Measurements from ENCODE around the gene NAPB. TPM values are rescaled to one million over a fixed set of nuclear protein-coding genes. Genes with fewer than 3 reads are reported as not detected.

The NAPB gene
- polyA plus RNA-seq, 1 donor from 2014 or later = 133 TPM

GRCh38 chr20:23343590-23343989 lies 77.7 kb downstream of the NAPB start:
- Histone ChIP-seq H3K9me3 (ENCODE audit: low read length) (no peaks in the 10 kb centered on the region), H3K27me3 (ENCODE audit: insufficient read depth, low read depth, low read length) (no peaks in the 10 kb centered on the region), H3K36me3 (ENCODE audit: insufficient read depth, low read length) (no peaks in the 10 kb centered on the region), H4K20me1 (ENCODE audit: insufficient read depth) (no peaks in the 10 kb centered on the region), H3F3A (ENCODE audit: insufficient read depth, low read length, poor library complexity, severe bottlenecking) (no peaks in the 10 kb centered on the region), H3K4me2 (ENCODE audit: low read length) (no peak overlapping the region), H3K4me3 (ENCODE audit: low read length) (no peak overlapping the region), H3K79me2 (replicated peaks; ENCODE audit: insufficient read depth, low read length) (no peaks in the 10 kb centered on the region), H3K9me2 (ENCODE audit: insufficient read depth, low read length) (no peaks in the 10 kb centered on the region), H3K27ac (ENCODE audit: low read length) (no peak overlapping the region), H2AFZ (ENCODE audit: low read depth, low read length) (no peak overlapping the region), H3K9ac (ENCODE audit: low read length) (no peak overlapping the region)
- TF ChIP-seq EP300 (conservative IDR thresholded peaks at IDR 0.05; ENCODE audit: poor library complexity, severe bottlenecking) (no peak), EZH2 (IDR thresholded peaks at IDR 0.05; ENCODE audit: borderline replicate concordance, insufficient read depth, low read length, poor library complexity, severe bottlenecking) (no peak), MXI1 (conservative IDR thresholded peaks at IDR 0.05; ENCODE audit: poor library complexity, severe bottlenecking) (no peak), POLR2AphosphoS5 (IDR thresholded peaks at IDR 0.05) (no peak), TAF1 (IDR thresholded peaks at IDR 0.05; ENCODE audit: low read depth) (no peak)

DNA sequence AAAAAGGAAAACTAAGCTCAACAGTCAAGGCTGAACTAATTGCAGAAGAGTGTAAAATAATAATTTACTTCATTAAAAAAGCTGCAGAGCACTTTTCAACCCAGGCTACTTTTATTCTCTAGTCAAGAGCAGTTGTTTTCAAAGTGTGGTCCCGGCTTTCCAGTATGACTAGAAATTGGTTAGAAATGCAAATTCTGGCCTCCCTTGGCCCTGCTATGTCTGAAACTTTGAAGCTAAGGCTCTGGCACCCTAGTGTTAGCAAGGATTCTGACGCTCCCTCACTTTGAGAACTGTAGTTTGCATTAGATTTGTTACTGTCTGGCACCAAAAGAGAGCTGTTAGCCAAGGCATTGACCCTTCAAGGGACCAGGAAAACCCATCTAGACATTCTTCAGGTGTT lies 80.2 kb downstream of the NAPB start:
- Histone ChIP-seq H4K20me1 (ENCODE audit: insufficient read depth) (no peaks in the 10 kb centered on the region), H3K36me3 (ENCODE audit: insufficient read depth, low read length) (no peaks in the 10 kb centered on the region), H3K27me3 (ENCODE audit: insufficient read depth, low read depth, low read length) (no peaks in the 10 kb centered on the region), H3K9me2 (ENCODE audit: insufficient read depth, low read length) (no peaks in the 10 kb centered on the region), H3K9ac (ENCODE audit: low read length) (no peak overlapping the region), H3K4me2 (ENCODE audit: low read length) (no peak overlapping the region), H3K4me3 (ENCODE audit: low read length) (no peak overlapping the region), H3K79me2 (replicated peaks; ENCODE audit: insufficient read depth, low read length) (no peaks in the 10 kb centered on the region), H3K27ac (ENCODE audit: low read length) (no peak overlapping the region), H3F3A (ENCODE audit: insufficient read depth, low read length, poor library complexity, severe bottlenecking) (no peaks in the 10 kb centered on the region), H3K9me3 (ENCODE audit: low read length) (no peaks in the 10 kb centered on the region), H2AFZ (ENCODE audit: low read depth, low read length) (no peak overlapping the region)
- no peak for TF ChIP-seq RAD21 (conservative IDR thresholded peaks at IDR 0.05)
- no peak for TF ChIP-seq EP300 (conservative IDR thresholded peaks at IDR 0.05; ENCODE audit: poor library complexity, severe bottlenecking)
- TF ChIP-seq CTCF (IDR thresholded peaks at IDR 0.05; ENCODE audit: poor library complexity, severe bottlenecking) = no peak
- no peak for TF ChIP-seq MXI1 (conservative IDR thresholded peaks at IDR 0.05; ENCODE audit: poor library complexity, severe bottlenecking)
- TF ChIP-seq SMC3 (conservative IDR thresholded peaks at IDR 0.05; ENCODE audit: poor library complexity) = no peak
- TF ChIP-seq EZH2 (IDR thresholded peaks at IDR 0.05; ENCODE audit: borderline replicate concordance, insufficient read depth, low read length, poor library complexity, severe bottlenecking) = no peak
- TF ChIP-seq, protein P1, sequence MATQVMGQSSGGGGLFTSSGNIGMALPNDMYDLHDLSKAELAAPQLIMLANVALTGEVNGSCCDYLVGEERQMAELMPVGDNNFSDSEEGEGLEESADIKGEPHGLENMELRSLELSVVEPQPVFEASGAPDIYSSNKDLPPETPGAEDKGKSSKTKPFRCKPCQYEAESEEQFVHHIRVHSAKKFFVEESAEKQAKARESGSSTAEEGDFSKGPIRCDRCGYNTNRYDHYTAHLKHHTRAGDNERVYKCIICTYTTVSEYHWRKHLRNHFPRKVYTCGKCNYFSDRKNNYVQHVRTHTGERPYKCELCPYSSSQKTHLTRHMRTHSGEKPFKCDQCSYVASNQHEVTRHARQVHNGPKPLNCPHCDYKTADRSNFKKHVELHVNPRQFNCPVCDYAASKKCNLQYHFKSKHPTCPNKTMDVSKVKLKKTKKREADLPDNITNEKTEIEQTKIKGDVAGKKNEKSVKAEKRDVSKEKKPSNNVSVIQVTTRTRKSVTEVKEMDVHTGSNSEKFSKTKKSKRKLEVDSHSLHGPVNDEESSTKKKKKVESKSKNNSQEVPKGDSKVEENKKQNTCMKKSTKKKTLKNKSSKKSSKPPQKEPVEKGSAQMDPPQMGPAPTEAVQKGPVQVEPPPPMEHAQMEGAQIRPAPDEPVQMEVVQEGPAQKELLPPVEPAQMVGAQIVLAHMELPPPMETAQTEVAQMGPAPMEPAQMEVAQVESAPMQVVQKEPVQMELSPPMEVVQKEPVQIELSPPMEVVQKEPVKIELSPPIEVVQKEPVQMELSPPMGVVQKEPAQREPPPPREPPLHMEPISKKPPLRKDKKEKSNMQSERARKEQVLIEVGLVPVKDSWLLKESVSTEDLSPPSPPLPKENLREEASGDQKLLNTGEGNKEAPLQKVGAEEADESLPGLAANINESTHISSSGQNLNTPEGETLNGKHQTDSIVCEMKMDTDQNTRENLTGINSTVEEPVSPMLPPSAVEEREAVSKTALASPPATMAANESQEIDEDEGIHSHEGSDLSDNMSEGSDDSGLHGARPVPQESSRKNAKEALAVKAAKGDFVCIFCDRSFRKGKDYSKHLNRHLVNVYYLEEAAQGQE (IDR thresholded peaks at IDR 0.05; ENCODE audit: borderline replicate concordance) = no peak
- no peak for TF ChIP-seq TAF1 (IDR thresholded peaks at IDR 0.05; ENCODE audit: low read depth)
- no peak for TF ChIP-seq POLR2AphosphoS5 (IDR thresholded peaks at IDR 0.05)

Measured in neural cell (in vitro differentiated cells).